GM21381 (cell line): Measurements from ENCODE around the gene TNIP1.

Source experiments
- ATAC-seq: cut with Tn5 transposase; IDR thresholded peaks from one replicate; pipeline ENCODE4 v1.9.1; 2021; ENCODE audit warnings: mild to moderate bottlenecking, moderate library complexity; ENCODE audit not compliant: unreplicated experiment

Gene TNIP1

GRCh38 chr5:151047814-151048425, 32.9 kb downstream of the TNIP1 start:
- ATAC-seq: no peak

DNA sequence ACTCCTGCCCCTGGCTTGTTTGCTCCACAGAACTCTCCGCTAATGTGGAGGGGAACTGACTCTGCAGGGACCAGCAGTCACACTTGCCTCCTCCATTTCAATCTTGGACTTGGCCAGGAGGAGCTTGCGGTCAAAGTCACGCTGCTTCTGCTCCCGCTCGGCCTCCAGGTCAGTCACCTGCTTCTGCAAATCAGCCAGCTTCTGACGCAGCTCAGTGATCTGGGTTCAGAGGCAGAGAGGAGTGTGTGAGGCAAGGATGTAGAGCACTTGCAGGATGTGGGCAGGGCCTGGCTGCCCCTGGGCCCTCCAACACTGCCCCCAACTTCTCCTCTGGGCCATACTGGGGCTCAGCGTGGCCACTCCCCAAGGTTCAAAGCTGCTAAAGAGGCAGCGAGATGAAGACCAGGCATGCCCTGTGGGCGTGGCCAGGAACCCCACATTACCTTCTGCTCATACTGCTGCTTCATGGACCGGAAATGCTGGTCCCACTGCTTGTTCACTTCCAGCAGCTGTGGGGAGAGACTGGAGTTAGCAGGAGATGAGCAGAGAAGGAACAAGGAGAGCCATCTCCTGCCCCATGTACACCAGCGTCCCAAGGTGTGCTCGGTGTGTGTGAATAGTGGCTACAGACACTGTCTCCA, 38.3 kb downstream of the TNIP1 start:
- no peak for ATAC-seq

GRCh38 chr5:151041577-151042268, 39.1 kb downstream of the TNIP1 start:
- no peak for ATAC-seq

DNA sequence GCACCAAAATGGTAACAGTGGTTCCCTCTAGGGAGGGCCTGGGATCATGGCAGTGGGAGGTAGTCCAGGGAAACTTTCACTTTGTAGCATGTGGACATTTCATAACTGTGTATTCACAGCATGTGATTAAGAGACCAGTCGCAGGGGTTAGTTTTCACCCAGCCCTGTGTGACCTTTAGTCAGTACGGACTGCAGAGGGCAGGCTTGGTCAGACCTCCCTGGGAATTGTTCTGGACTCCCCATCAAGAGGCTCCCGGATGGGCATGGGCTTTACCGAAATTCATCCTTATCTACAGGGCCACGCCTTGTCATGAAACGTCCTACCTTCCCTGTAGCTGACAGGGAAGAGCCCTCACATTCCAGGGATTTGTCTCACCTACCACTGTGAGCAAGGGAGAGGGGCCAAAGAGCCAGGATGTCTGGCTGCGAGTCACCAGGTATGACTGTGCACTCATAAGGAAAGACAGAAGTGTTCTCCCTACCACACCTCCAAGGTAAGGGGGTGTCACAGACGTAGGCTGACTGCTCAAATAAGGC, 40.6 kb downstream of the TNIP1 start:
- ATAC-seq: no peak

- ATAC-seq: no peak
Measured at GRCh38 chr5:151039665-151040064, 41.2 kb downstream of the TNIP1 start.

DNA sequence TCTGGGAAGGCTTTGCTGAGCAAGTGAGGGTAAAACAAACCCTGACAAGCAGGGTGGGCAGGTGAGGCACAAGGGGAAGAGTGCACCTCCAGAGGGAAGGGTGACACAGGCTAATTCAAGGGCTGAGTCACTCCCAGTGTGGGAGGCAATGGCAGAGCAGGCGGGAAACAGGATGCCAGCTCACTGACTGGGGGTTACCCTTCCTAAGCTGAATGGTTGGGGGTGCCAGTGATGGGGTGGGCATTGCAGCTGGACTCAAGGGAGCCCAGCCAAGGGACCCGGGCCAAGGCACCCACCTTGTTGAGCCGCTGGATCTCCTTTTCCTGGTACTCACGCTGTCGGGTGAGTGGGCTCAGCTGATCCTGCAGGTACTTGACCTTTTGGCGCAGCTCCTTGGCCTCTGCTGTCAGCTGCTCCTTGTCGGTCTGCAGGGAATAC, 42.0 kb downstream of the TNIP1 start:
- no peak for ATAC-seq

GRCh38 chr5:151038412-151038745, 42.5 kb downstream of the TNIP1 start:
- ATAC-seq: no peak

DNA sequence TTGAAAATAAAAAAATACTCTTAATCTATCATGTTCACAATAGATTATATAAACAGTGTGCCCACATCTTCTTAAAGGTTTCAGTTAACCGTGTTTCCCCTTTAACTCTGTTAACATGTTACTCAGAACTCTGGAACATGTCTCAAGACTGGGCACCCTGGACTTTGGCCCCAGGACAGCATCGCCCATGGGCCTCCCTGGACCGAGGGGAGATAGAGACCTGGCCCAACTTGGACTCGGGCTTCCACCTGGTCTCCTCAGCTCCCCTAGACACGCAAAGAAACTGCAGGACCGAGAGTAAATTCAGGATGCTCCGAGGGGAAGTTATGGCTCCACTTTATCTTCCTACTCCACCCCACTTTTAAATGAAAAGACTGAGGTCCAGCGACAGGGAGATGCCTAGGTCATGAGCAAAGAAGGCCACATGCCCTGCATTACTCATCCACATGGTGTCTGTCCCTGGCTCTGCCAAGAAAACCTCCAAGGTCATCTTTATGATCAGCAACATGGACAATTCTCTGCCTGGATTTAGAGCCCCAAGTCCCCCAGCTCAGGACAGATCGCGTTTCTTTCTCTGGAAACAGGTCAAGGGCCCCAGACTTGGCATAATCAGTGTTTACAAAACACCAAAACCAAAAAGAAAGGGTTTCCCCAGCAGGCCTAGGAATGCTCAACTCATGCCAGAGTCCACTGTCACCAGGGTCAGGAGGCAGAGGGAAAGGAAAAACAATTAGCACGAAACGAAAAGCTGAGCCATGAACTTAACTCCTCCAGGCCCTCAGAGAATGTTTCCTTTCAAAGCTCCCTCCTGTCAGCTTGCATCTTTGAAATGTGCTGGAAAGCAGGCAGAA, 43.0 kb downstream of the TNIP1 start:
- ATAC-seq: no peak

DNA sequence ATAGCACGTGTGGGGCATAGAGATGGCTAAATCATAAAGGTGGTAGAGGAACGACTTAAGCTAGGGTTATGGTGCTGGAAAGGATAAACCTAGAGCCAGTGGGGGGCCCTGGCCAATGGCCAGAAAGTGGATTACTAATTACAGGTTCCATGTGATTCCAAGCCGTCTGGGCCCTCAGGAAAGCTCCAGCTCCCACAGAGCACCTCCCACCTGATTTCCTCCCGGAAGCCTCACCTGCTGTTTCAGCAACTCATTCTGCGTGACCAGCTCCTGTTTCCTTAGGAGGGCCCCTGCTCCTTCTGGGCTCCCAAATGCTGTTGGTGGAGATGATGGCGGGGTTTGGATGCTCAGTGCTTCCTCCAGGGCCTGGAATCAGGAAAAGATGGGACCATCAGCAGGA, 44.3 kb downstream of the TNIP1 start:
- no peak for ATAC-seq

DNA sequence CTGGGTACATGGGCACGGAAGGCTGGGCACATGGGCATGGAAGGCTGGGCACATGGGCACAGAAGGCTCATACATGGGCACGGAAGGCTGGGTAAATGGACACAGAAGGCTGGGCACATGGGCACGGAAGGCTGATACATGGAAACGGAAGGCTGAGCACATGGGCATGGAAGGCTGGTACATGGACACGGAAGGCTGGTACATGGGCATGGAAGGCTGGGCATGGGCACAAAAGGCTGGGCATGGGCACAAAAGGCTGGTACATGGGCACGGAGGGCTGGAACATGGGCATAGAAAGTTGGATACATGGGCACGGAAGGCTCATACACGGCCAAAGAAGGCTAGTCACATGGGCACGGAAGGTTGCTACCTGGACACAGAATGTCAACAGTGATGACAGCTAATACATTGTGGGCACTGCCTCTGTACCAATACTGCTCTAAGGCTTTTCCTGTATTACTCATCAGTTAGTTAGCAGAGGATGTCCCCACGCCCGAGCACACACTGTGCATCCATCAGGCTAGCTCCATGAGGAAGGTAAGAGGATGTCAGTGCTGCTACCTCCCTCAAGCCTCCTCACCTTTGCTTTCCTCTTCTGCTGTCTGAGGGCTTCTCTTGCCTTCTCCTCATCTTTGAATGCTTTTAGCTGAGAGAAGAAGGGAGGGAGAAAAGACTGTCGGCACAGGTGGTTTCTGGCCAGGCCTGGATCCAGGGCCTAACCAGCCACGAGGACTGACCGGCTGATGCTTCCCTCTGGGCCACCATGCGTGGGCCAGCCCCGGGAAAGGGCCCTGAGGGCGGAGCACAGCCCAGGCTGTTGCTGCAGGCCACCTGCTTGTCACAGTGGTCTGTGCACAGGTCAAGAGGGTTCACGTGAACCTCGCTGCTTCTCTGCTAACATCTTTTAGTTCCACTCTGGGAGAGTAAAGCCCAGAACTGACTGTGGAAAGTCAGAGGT, 46.1 kb downstream of the TNIP1 start:
- ATAC-seq: no peak

- no peak for ATAC-seq
Measured at GRCh38 chr5:151033217-151033934, 47.5 kb downstream of the TNIP1 start.

DNA sequence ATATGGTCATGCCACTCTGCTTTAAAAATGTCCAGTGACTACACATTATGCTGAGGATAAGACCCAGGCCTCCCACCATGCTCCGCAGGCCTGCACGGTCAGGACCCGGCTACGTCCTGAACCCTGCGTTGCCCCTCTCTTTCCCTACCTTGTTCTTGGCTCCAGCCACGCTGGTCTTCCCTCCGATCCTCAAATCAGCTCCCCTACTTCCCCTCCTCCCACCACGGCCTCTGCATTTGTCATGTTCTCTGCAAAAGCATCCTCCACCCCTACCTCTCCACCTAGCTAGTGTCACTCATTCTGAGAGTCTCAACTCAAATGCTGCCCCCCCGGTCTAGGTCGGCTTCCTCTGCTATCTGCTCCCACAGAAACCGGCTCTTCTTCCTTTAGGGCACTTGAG, 49.3 kb downstream of the TNIP1 start:
- no peak for ATAC-seq

GRCh38 chr5:151030379-151030778, 50.5 kb downstream of the TNIP1 start:
- no peak for ATAC-seq

- ATAC-seq: no peak
Measured at GRCh38 chr5:151030056-151030336, 50.8 kb downstream of the TNIP1 start.

DNA sequence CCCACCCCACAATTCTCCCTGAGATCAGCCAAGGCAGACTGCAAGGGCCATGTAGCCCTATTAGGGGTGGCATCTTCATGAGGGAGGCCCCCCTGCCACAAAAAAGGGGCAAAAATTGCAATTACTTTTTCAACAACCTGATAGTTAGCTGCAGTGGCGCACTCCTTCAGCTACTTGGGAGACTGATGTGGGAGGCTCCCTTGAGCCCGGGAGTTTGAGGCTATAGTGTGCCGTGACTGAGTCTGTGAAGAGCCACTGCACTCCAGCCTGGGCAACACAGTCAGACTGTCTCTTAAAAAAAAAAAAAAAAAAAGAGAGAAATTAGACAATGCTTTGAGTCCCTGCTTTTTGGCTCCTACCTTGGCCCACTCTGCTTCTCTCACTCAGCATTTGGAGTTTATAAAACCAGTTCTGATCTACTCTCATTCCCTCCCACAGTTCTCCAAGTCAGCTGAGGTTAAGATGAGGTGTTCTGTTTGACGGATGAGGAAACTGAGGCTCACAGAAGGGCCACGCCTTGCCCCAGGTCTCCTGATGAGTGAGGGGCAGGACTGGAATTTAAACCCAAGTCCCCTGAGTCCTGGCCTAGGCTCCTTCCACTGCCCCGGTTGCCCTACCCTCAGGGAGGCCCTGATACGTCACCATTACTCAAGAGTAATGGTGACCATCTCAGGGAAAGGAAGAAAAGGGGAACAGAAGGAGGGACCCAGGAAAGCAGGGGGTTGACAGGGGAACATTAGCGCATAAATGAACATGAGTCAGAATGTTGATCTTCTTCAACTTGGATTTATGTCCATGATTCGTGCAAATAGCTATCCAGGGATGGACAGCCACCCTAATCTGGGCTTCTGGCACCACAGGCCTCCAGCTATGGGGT, 51.4 kb downstream of the TNIP1 start:
- no peak for ATAC-seq

DNA sequence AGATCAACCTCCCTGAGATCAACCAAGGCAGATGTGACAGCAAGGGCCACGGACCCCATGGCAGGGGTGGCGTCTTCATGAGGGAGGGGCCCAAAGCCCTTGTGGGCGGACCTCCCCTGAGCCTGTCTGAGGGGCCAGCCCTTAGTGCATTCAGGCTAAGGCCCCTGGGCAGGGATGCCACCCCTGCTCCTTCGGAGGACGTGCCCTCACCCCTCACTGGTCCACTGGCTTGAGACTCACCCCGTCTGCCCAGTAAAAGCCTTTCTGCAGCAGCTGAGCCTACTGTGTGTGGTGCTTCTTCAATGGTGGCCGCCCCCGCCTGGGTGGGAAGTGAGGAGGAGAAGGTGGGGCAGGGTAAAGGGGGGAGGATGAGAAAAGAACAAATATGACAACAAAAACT, 52.1 kb downstream of the TNIP1 start:
- ATAC-seq: no peak

- no peak for ATAC-seq
Measured at GRCh38 chr5:151027961-151028479, 52.8 kb downstream of the TNIP1 start.

- no peak for ATAC-seq
Measured at GRCh38 chr5:151026679-151027078, 54.2 kb downstream of the TNIP1 start.

DNA sequence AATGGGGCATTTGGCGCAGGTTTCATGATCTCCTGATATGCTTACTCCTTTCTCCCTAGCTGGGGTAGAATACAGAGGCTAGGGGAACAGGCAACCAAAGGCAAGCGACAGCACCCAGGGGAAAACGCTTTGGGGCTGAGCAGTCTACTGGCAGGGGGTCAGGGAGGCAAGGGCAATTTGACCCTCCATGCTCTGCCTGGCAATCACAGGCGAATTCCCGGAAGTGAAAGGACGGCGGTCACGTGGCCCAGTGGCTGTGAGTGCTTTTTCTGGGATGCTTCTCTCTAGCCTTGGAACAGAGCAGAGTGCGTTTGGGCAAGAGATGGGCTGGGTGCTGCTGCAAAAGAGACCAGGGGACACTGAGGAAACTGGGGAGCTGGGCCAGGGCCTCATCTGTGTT, 54.7 kb downstream of the TNIP1 start:
- ATAC-seq: no peak
